ENCODE measurements around the gene S100A8. TPM values are rescaled to one million over a fixed set of nuclear protein-coding genes. Genes with fewer than 3 reads are reported as not detected.
A peak's percentile ranks its signal among the peaks of the same experiment; 100 is the strongest.
"Not testable (repeated sequence)": the region's sequence is repeated elsewhere in the genome, so short reads cannot be mapped to it uniquely, and the experiment has no call there.

S100A8 gene
- total RNA-seq, 8 experiments from 2014 or later = 0.29 to 281 (median 8.6) TPM; not detected in 4

DNA sequence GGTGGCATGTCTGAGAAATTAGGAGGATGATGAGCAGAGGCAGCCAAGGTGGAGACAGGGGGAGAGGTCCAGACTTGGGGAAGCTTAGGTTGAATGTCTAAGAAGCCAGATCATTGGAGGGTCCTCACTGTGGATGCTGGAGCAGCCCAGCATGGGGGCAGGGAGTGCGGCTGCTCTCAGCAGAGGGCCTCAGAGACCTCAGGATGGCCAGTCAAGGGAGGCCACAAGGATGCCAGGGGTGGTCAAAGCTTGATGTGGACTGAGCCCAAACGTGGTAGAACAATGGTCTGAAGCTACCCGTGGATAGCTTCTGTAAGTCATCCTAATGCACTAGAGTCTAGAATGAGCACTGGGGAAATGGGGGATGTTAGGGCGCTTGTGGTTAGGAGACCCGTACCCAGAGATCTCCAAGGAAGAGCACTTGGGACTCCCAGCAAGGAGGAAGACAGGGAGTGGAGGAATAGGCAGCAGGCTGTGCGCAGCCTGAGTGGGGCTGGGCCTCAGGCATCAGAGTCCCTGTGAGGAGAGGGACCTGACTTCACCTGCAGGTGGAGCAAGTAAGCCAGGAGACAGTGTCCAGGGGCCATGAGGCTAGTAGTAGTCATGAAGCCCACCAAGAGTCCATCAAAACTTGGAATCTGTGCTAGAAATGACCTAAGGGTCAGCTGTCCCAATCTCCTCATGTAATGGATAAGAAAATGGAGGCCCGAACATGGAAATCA lies 37.5 kb downstream of the S100A8 start:
- in situ Hi-C loops (cut with MboI; ENCODE audit: low pct_unique_long_range_greater_than_20kb in 2 of 9, low sequenced_read_pairs in 9 of 9, unreplicated experiment in 9 of 9) = loop anchor here in 4 of 9 experiments (10.0 to 25.0 kb wide), 3 partner anchors 134 to 634 kb away; partner anchors contain the start of genes JTB (in 1 of the 4), RAB13 (in 1 of the 4) and RPS27 (in 1 of the 4)

DNA sequence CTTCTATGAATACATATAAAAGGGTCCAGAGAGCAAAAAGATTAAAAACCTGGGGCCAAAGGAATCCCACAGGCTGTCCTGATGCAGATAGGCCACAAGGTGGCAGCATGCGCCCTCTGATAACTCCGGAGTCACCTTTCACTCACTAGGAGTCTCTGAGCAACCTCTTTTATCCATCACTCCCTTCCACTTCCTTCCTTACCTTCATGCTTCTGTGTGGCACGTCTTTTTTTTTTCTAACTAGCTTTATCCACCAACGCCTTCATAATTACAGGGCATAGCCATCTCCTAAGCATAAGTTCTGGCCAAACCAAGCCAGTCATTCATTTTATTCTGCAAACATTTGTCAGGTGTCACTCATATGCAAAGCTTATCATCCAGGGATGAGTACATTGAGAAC lies 38.4 kb downstream of the S100A8 start:
- peak; percentile 59 to 91 (median 78) for ATAC-seq (replicated peaks in 6 of 8)
- 0% methylated on average over 1 to 4 of the region's 4 CpGs for whole genome bisulfite sequencing, 10 experiments
- H3K27ac ChIP-seq = no peak overlapping the region
- H3K4me3 ChIP-seq = no peak overlapping the region
- H3K4me1 ChIP-seq (replicated peaks in 1 of 2) = no peaks in the 10 kb centered on the region
- in situ Hi-C loops (cut with MboI; ENCODE audit: low pct_unique_long_range_greater_than_20kb in 2 of 9, low sequenced_read_pairs in 9 of 9, unreplicated experiment in 9 of 9) = loop anchor here in 4 of 9 experiments (10.0 to 25.0 kb wide), 3 partner anchors 135 to 635 kb away; partner anchors contain the start of genes JTB (in 1 of the 4), RAB13 (in 1 of the 4) and RPS27 (in 1 of the 4)

More for the DNA sequence above, 37.5 kb downstream of the S100A8 start:
- 23 to 90% (median 77%) methylated on average over 1 to 5 of the region's 7 CpGs; no CpG with 5 or more reads in 1 of the 10 experiments for WGBS, 10 experiments
- peak in 3 of 8 experiments; percentile 27 to 59 (median 42) for ATAC-seq (replicated peaks in 6 of 8)
- no peaks in the 10 kb centered on the region for H3K4me1 ChIP-seq (replicated peaks in 1 of 2)
- H3K27ac ChIP-seq = no peak overlapping the region
- H3K4me3 ChIP-seq = no peak overlapping the region

DNA sequence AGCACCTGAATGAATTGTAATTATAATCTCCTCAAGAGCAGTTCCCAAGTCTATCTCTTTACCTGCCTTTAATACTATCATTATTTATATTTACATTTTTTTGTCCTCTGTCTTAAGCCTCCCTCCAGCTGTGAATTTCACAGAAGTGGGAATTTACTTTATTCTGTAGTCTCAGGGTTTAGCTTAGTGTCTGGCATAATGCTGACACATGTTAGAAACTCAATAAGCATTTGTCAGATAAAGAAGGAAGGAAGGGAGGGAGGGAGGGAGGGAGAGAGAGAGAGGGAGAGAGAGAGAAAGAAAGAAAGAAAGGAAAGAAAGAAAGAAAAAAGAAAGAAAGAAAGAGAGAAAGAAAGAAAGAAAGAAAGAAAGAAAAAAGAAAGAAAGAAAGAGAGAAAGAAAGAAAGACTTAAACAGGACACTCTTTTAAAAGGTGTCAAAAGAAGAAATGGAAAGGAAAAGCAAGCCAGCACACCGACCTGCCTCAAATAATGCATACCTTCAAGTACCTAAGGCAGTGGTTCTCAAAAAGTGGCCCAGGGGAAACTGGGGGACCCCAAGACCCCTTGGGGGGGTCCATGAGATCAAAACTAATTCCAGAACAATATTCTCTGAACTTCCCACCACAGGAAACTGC lies 40.4 kb downstream of the S100A8 start:
- H3K4me3 ChIP-seq = no peak overlapping the region
- in situ Hi-C loops (cut with MboI; ENCODE audit: low pct_unique_long_range_greater_than_20kb in 2 of 9, low sequenced_read_pairs in 9 of 9, unreplicated experiment in 9 of 9) = loop anchor here in 4 of 9 experiments (10.0 to 25.0 kb wide), 3 partner anchors 137 to 637 kb away; partner anchors contain the start of genes JTB (in 1 of the 4), RAB13 (in 1 of the 4) and RPS27 (in 1 of the 4)
- H3K27ac ChIP-seq = no peak overlapping the region
- WGBS, 10 experiments = 6 to 60% (median 17%) methylated on average over 1 of the region's 1 CpG; no CpG with 5 or more reads in 4 of the 10 experiments
- no peak for ATAC-seq (replicated peaks in 6 of 8)
- H3K4me1 ChIP-seq (replicated peaks in 1 of 2) = no peaks in the 10 kb centered on the region

DNA sequence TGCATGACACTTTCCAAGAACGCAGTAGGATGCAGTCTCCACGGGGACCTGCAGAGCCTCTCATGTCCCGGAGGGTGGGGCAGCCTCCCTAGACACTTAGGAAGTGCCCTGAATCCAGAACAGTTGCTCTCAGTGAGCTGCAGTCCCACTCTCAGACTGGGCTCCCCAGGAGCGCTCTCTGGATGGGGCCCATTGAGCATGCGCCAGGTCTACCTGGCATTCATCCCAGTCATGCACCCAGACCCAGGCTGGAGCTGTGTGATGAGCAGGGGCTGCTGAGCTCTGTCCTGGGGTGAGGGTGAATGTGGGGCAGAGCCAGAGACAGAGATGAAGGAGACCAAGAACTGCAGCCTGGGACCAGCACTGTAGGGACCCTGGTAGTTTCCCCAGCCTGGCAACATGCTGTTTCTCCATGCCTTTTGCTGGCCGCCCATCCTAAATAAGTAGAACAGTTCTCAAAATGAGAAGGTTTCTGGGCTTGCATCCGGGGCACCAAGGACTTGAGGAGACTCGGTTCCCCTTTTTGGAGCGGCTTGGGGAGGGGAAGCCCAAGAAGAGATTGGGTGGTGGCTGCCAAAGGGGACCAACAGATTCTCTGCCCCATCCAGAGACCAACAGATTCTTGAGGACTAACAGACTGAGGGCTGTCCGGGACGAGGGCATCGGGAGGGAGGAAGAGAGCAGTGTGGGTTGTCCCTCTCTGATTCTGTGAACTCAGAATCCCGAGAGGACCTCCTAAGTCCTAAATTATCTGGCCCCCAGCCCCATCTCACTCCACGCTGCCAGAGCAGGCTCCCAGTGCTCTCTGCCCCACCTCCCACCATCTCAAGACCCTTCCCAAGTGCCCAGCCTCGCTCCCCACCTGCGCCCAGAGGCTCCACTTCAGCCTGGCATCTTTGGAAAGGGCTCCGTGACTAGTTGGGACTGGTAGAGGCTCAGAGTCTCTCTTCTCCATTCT lies 41.2 kb downstream of the S100A8 start:
- WGBS, 10 experiments = 0 to 100% (median 58%) methylated on average over 1 to 14 of the region's 17 CpGs
- in situ Hi-C loops (cut with MboI; ENCODE audit: low pct_unique_long_range_greater_than_20kb in 2 of 9, low sequenced_read_pairs in 9 of 9, unreplicated experiment in 9 of 9) = loop anchor here in 4 of 9 experiments (10.0 to 25.0 kb wide), 3 partner anchors 138 to 638 kb away; partner anchors contain the start of genes JTB (in 1 of the 4), RAB13 (in 1 of the 4) and RPS27 (in 1 of the 4)
- peak in 1 of 8 experiments; percentile 37 for ATAC-seq (replicated peaks in 6 of 8)

GRCh38 chr1:153348511-153349362 lies 42.1 kb downstream of the S100A8 start, which contains the start of gene PGLYRP4:
TSS of gene PGLYRP4 (minus strand) at chr1:153348841. CDS start at chr1:153347932, 909 bp downstream.
- ATAC-seq (replicated peaks in 6 of 8) = peak in 3 of 8 experiments; percentile 23 to 51 (median 30)
- Histone ChIP-seq H3K4me3 (no peak within 1 kb of the TSS), H3K4me1 (replicated peaks in 1 of 2) (peaks cover 0 to 6% of the 10 kb centered on the region in 2 donors), H3K27ac (no peak within 1 kb of the TSS)
- WGBS, 10 experiments = 18 to 58% (median 47%) methylated on average over 2 to 7 of the region's 10 CpGs; no CpG with 5 or more reads in 3 of the 10 experiments
- in situ Hi-C loops (cut with MboI; ENCODE audit: low pct_unique_long_range_greater_than_20kb in 2 of 9, low sequenced_read_pairs in 9 of 9, unreplicated experiment in 9 of 9) = no loop called here

More for the DNA sequence above, 41.2 kb downstream of the S100A8 start:
- no peak overlapping the region for H3K27ac ChIP-seq
- H3K4me3 ChIP-seq = no peak overlapping the region
- H3K4me1 ChIP-seq (replicated peaks in 1 of 2) = no peaks in the 10 kb centered on the region

DNA sequence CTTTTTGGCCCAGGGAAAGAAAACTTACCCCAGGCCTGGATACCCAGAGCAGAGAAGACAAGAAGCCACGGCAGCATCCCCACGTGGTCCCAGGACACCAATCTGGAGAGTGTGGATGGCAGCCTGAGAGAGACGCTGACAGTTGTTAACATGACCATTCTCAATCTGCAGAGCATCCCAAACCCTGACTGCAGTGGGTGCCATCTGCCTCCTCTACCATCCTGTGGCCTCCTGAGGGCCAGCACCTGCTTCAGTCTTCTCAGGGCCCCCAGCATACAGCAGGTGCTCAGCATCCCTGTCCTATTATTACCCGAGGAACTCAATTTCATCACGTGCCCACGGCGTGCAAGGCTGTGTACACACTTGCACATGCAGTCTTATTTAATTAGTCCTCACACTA lies 43.0 kb downstream of the S100A8 start:
- WGBS, 10 experiments = 29 to 100% (median 55%) methylated on average over 2 to 4 of the region's 7 CpGs; no CpG with 5 or more reads in 4 of the 10 experiments

GRCh38 chr1:153347049-153347448 lies 43.8 kb downstream of the S100A8 start:
- 0 to 88% (median 64%) methylated on average over 2 to 14 of the region's 14 CpGs; no CpG with 5 or more reads in 2 of the 10 experiments for WGBS, 10 experiments
- in situ Hi-C loops (cut with MboI; ENCODE audit: low pct_unique_long_range_greater_than_20kb in 2 of 9, low sequenced_read_pairs in 9 of 9, unreplicated experiment in 9 of 9); ATAC-seq (replicated peaks in 6 of 8); H3K4me3 ChIP-seq; H3K27ac ChIP-seq: not testable (repeated sequence)
- peaks cover 0 to 17% of the 10 kb centered on the region in 2 donors for H3K4me1 ChIP-seq (replicated peaks in 1 of 2)

More for the DNA sequence above, 43.0 kb downstream of the S100A8 start:
- no peak for ATAC-seq (replicated peaks in 6 of 8)
- Histone ChIP-seq H3K4me3 (no peak overlapping the region), H3K27ac (no peak overlapping the region), H3K4me1 (replicated peaks in 1 of 2) (peaks cover 0 to 15% of the 10 kb centered on the region in 2 donors)
- in situ Hi-C loops (cut with MboI; ENCODE audit: low pct_unique_long_range_greater_than_20kb in 2 of 9, low sequenced_read_pairs in 9 of 9, unreplicated experiment in 9 of 9) = no loop called here

GRCh38 chr1:153346077-153346723 lies 44.7 kb downstream of the S100A8 start:
- H3K27ac ChIP-seq = no peak overlapping the region
- H3K4me1 ChIP-seq (replicated peaks in 1 of 2) = peaks cover 0 to 17% of the 10 kb centered on the region in 2 donors
- ATAC-seq (replicated peaks in 6 of 8) = no peak
- in situ Hi-C loops (cut with MboI; ENCODE audit: low pct_unique_long_range_greater_than_20kb in 2 of 9, low sequenced_read_pairs in 9 of 9, unreplicated experiment in 9 of 9) = no loop called here
- H3K4me3 ChIP-seq = no peak overlapping the region
- 0 to 89% (median 71%) methylated on average over 1 to 6 of the region's 6 CpGs; no CpG with 5 or more reads in 1 of the 10 experiments for WGBS, 10 experiments

DNA sequence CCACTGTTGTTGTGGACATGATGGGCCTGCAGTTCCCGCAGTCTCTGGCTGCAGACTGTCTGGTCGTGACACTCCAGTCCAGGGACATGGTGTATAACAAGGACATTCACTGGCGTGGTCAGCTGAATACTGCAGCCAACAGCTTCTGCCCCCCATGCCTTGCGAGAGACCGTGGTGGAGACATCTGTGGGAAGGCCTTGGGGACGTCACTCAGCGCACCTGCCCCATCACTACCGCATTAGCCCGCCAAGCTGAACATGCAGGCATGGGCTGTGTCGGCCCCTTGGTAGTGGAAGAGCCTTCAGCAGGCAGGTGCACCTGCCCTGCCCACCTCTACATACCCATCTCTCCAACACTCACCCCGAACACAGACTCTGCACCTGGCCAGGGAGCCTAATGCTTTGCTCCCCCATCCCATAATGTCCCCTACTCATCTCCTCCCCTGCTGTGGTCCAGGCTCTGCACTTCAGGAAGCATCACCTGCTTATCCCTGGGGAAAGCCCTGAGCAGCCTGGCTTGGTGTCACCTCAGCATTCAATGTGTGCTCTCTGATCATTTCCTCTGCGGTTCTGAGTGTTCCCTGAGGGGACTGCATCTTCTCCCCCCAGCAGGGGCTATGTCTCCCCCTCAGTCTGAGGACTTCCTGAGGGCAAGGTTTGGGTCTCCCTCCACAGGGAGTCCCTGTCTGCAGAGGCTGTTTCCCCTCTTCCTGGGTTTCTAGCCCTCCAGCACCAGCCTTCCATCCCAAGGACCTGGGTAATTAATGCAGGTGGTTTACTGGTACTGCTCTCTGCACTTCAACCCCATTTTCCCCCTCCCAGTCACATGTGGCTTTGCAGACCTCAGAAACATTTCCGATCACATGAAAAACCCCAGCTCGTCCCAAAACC lies 45.4 kb downstream of the S100A8 start:
- Histone ChIP-seq H3K27ac (no peak overlapping the region), H3K4me1 (replicated peaks in 1 of 2) (peaks cover 0 to 17% of the 10 kb centered on the region in 2 donors), H3K4me3 (no peak overlapping the region)
- no peak for ATAC-seq (replicated peaks in 6 of 8)
- in situ Hi-C loops (cut with MboI; ENCODE audit: low pct_unique_long_range_greater_than_20kb in 2 of 9, low sequenced_read_pairs in 9 of 9, unreplicated experiment in 9 of 9) = no loop called here
- WGBS, 10 experiments = 0 to 80% (median 58%) methylated on average over 1 to 14 of the region's 14 CpGs; no CpG with 5 or more reads in 1 of the 10 experiments

DNA sequence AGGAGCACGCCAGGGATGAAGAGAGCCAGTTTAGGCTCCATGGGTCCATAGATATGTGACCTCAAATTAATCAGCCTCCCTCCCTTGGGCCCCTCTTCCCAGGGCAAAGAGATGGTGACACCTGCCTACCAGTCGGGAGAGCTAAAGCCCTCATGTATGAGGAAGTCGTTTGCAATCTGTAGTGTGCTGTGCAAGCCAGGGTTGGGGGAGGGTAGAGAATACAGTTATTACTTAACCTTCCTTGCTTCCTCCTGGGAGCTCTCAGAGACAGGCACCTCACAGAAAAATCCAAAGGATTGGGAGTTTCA lies 46.2 kb downstream of the S100A8 start:
- in situ Hi-C loops (cut with MboI; ENCODE audit: low pct_unique_long_range_greater_than_20kb in 2 of 9, low sequenced_read_pairs in 9 of 9, unreplicated experiment in 9 of 9) = no loop called here
- no peak overlapping the region for H3K27ac ChIP-seq
- no peak for ATAC-seq (replicated peaks in 6 of 8)
- H3K4me3 ChIP-seq = no peak overlapping the region
- H3K4me1 ChIP-seq (replicated peaks in 1 of 2) = peaks cover 0 to 17% of the 10 kb centered on the region in 2 donors
- 0 to 77% (median 42%) methylated on average over 1 to 3 of the region's 3 CpGs; no CpG with 5 or more reads in 2 of the 10 experiments for WGBS, 10 experiments

Data from motor neuron (in vitro differentiated cells).